ENCODE data around the gene TRIO.

The TRIO gene

DNA sequence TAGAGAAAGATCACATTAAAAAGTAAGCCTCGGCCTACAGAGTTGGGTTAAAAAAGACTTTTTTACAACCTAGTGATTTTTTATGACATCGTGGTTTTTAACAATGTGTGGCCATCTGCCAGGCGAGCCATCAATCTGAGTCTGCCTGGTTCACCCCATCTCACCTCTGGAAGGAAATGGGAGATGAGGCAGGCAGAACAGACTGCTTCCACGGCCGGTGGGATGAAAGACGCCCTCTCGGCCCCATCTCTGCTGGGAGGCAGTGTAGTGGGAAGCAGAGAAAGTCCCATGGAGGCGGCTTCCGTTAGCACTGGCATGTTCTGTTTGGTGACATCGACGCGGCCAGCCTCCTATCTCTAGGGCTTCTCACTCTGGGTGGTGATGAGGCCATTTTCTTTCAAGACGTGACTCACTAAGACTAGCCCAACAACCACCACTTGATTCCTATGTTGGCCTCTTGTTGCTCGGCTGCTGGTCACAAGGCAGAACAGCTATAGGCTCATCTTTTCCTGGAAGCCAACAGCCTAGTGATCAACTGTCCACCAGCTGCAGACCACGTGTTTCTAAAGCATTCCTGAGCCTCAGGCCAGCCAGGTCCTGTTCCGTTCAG, 306.0 kb downstream of the TRIO start:
- TF ChIP-seq, protein P1, sequence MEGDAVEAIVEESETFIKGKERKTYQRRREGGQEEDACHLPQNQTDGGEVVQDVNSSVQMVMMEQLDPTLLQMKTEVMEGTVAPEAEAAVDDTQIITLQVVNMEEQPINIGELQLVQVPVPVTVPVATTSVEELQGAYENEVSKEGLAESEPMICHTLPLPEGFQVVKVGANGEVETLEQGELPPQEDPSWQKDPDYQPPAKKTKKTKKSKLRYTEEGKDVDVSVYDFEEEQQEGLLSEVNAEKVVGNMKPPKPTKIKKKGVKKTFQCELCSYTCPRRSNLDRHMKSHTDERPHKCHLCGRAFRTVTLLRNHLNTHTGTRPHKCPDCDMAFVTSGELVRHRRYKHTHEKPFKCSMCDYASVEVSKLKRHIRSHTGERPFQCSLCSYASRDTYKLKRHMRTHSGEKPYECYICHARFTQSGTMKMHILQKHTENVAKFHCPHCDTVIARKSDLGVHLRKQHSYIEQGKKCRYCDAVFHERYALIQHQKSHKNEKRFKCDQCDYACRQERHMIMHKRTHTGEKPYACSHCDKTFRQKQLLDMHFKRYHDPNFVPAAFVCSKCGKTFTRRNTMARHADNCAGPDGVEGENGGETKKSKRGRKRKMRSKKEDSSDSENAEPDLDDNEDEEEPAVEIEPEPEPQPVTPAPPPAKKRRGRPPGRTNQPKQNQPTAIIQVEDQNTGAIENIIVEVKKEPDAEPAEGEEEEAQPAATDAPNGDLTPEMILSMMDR (IDR thresholded peaks at IDR 0.05; ENCODE audit: insufficient read depth, missing control alignments): no peak
- FAIRE-seq (no peak), DNase-seq (ENCODE audit: insufficient read length, low spot score) (no peak)

- DNase-seq (ENCODE audit: insufficient read length, low spot score) (no peak), FAIRE-seq (no peak)
- TF ChIP-seq, protein P1 (IDR thresholded peaks at IDR 0.05; ENCODE audit: insufficient read depth, missing control alignments): no peak
Observed at GRCh38 chr5:14450018-14450524, 306.9 kb downstream of the TRIO start.

DNA sequence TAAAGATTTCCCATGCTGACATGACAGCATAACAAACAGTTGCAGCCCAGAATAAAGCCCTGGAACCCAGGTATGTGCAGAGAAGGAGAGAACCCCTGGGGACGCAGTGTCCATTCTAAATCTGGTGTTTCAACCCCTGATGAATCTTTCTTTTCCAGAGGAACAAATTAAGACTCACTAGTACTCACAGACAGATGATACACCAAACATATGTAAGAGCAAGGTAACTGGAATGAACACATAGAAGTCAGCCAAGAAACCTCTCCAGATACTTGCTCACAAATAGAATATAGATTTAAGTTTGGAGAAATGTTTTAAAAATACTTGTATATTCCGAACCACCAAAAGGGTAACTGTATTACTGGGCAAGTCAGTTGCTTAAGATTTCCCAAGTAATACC, 307.6 kb downstream of the TRIO start:
- FAIRE-seq: no peak

GRCh38 chr5:14451871-14452270, 308.7 kb downstream of the TRIO start:
- no peak for FAIRE-seq
- TF ChIP-seq, protein P1 (IDR thresholded peaks at IDR 0.05; ENCODE audit: insufficient read depth, missing control alignments): no peak
- no peak for DNase-seq (ENCODE audit: insufficient read length, low spot score)

More for the DNA sequence above, 307.6 kb downstream of the TRIO start:
- no peak for DNase-seq (ENCODE audit: insufficient read length, low spot score)
- TF ChIP-seq, protein P1 (IDR thresholded peaks at IDR 0.05; ENCODE audit: insufficient read depth, missing control alignments): no peak

GRCh38 chr5:14452685-14453454, 309.7 kb downstream of the TRIO start:
- TF ChIP-seq, protein P1 (IDR thresholded peaks at IDR 0.05; ENCODE audit: insufficient read depth, missing control alignments): no peak
- DNase-seq (ENCODE audit: insufficient read length, low spot score) (no peak), FAIRE-seq (no peak)

GRCh38 chr5:14453481-14453880, 310.3 kb downstream of the TRIO start:
- TF ChIP-seq, protein P1 (IDR thresholded peaks at IDR 0.05; ENCODE audit: insufficient read depth, missing control alignments): no peak
- FAIRE-seq (no peak), DNase-seq (ENCODE audit: insufficient read length, low spot score) (no peak)

Measured in D721Med (cell line).